Astrocyte (in vitro differentiated cells and primary cell): ENCODE measurements around the gene MAGEB17.

ENCODE experiments used
- CTCF ChIP-seq: IDR thresholded peaks from 2 replicates; pipeline ENCODE4 v1.5.1; 2011; ENCODE audit warnings: low read depth, mild to moderate bottlenecking, inconsistent platforms, low read length, moderate library complexity; ENCODE audit not compliant: insufficient read depth
- EZH2 ChIP-seq: IDR thresholded peaks from 2 replicates; pipeline ENCODE4 v1.6.1; 2012; ENCODE audit warnings: mild to moderate bottlenecking, low read length, inconsistent platforms; ENCODE audit not compliant: insufficient read depth

GRCh38 chrX:16187024-16187760 is 19.9 kb downstream of the MAGEB17 start:
- TF ChIP-seq CTCF, result no peak
- TF ChIP-seq EZH2, result no peak
